Measurements from ENCODE around the gene ORM2. TPM values are rescaled to one million over a fixed set of nuclear protein-coding genes. Genes with fewer than 3 reads are reported as not detected.
"Not testable (repeated sequence)": the region's sequence is repeated elsewhere in the genome, so short reads cannot be mapped to it uniquely, and the experiment has no call there.

Gene ORM2
- total RNA-seq (2016; rRNA removed; fragmentation: Illumina TruSeq; extraction: Trizol) (283 and 565 TPM in 2 replicates), polyA plus RNA-seq (2011; rRNA removed) (824 and 855 TPM in 2 replicates), polyA minus RNA-seq (2011; rRNA and poly(A)+ RNA removed; ENCODE audit: low replicate concordance) (257 TPM in 1 of 2 replicates, not detected in the other), Bru-seq, nascent RNA (percentile 92 among the genes with signal in this experiment), BruChase-seq, experiment 1, labeled RNA remaining after a 6-hour chase (percentile 94 among the genes with signal in this experiment), BruChase-seq, experiment 2, labeled RNA remaining after a 2-hour chase (percentile 86 among the genes with signal in this experiment)
- 120 and 126 TPM in 2 replicates for total RNA-seq (2016; cell fraction: cytosol; rRNA removed; fragmentation: Illumina TruSeq; extraction: Trizol; ENCODE audit: low read depth)
- total RNA-seq (2016; cell fraction: insoluble cytoplasmic fraction; rRNA removed; fragmentation: Illumina TruSeq; extraction: Trizol): 282 and 590 TPM in 2 replicates
- total RNA-seq (2016; cell fraction: membrane; rRNA removed; fragmentation: Illumina TruSeq; extraction: Trizol): 75.1 and 75.6 TPM in 2 replicates
- total RNA-seq (2016; cell fraction: nucleus; rRNA removed; fragmentation: Illumina TruSeq; extraction: Trizol): 420 and 454 TPM in 2 replicates
- 632 and 711 TPM in 2 replicates for polyA plus RNA-seq (2011; cell fraction: cytosol; rRNA removed)
- 207 and 253 TPM in 2 replicates for polyA plus RNA-seq (2011; cell fraction: nucleus; rRNA removed)
- 237 and 362 TPM in 2 replicates for polyA plus RNA-seq (2012)
- 125 and 138 TPM in 2 replicates for polyA plus RNA-seq (2016; cell fraction: cytosol; fragmentation: Illumina TruSeq; extraction: Trizol; ENCODE audit: low read depth)
- 293 and 314 TPM in 2 replicates for polyA plus RNA-seq (2016; cell fraction: insoluble cytoplasmic fraction; fragmentation: Illumina TruSeq; extraction: Trizol; ENCODE audit: low read depth)
- polyA plus RNA-seq (2016; cell fraction: membrane; fragmentation: Illumina TruSeq; extraction: Trizol; ENCODE audit: low read depth): 75.7 and 76.3 TPM in 2 replicates
- polyA plus RNA-seq (2016; cell fraction: nucleus; fragmentation: Illumina TruSeq; extraction: Trizol; ENCODE audit: insufficient read depth, low read depth): 731 and 821 TPM in 2 replicates
- polyA minus RNA-seq (2011; cell fraction: cytosol; rRNA and poly(A)+ RNA removed): 147 and 150 TPM in 2 replicates
- polyA minus RNA-seq (2011; cell fraction: nucleus; rRNA and poly(A)+ RNA removed): 41.2 and 60.7 TPM in 2 replicates
- long read RNA-seq, experiment 1, transcript ORM2-201 (6 exons, 760 nt): major isoform, 478 of 511 reads
- long read RNA-seq, experiment 1, partial matches to known transcripts: 13 of 511 reads
- long read RNA-seq, experiment 1, other reads (novel, unspliced or antisense): 20 of 511 reads
- long read RNA-seq, experiment 2, transcript ORM2-201 (6 exons, 760 nt): major isoform, 711 of 828 reads
- long read RNA-seq, experiment 2, partial matches to known transcripts: 50 of 828 reads
- long read RNA-seq, experiment 2, other reads (novel, unspliced or antisense): 67 of 828 reads

DNA sequence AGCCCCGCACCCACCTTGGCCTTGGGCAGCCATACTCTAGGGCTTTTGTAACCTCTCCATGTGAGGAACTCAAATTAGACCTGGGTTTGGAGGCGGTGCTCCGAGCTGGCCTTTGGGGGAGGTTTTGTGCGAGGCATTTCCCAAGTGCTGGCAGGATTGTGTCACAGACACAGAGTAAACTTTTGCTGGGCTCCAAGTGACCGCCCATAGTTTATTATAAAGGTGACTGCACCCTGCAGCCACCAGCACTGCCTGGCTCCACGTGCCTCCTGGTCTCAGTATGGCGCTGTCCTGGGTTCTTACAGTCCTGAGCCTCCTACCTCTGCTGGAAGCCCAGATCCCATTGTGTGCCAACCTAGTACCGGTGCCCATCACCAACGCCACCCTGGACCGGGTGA is at the start of gene ORM2:
Gene ORM2, plus strand, starts transcription at position 245 of the 398 bp plus-strand sequence. Its CDS starts 36 bp downstream, at position 281.
- peak within 1 kb of the TSS; percentile 73 for H3K9ac ChIP-seq (ENCODE audit: insufficient read depth, low read depth, low read length)
- DNase-seq (ENCODE audit: low spot score); H3K9me3 ChIP-seq (ENCODE audit: low read length); in situ Hi-C loops (cut with HindIII; ENCODE audit: extremely low pct_ligation_motif_present, low pct_unique_long_range_greater_than_20kb); H4K20me1 ChIP-seq (ENCODE audit: insufficient read depth, low read length); intact Hi-C loops (cut with micrococcal nuclease; ENCODE audit: unreplicated experiment); H2AFZ ChIP-seq (ENCODE audit: low read length); BruUV-seq (replicated peaks); H3K27me3 ChIP-seq (ENCODE audit: control insufficient read depth in 1 of 2, insufficient read depth in 2 of 2, low read length in 2 of 2); H3K36me3 ChIP-seq (replicated peaks in 1 of 2; ENCODE audit: control insufficient read depth in 1 of 2, insufficient read depth in 2 of 2, low read length in 2 of 2); CTCF ChIA-PET (ENCODE audit: low intra/inter-chr PET ratio, low total read pairs): not testable (repeated sequence)
- peak within 1 kb of the TSS; percentile 96 for H3K27ac ChIP-seq (ENCODE audit: extremely low read length, insufficient read depth, low read length)
- TF ChIP-seq, protein P1, sequence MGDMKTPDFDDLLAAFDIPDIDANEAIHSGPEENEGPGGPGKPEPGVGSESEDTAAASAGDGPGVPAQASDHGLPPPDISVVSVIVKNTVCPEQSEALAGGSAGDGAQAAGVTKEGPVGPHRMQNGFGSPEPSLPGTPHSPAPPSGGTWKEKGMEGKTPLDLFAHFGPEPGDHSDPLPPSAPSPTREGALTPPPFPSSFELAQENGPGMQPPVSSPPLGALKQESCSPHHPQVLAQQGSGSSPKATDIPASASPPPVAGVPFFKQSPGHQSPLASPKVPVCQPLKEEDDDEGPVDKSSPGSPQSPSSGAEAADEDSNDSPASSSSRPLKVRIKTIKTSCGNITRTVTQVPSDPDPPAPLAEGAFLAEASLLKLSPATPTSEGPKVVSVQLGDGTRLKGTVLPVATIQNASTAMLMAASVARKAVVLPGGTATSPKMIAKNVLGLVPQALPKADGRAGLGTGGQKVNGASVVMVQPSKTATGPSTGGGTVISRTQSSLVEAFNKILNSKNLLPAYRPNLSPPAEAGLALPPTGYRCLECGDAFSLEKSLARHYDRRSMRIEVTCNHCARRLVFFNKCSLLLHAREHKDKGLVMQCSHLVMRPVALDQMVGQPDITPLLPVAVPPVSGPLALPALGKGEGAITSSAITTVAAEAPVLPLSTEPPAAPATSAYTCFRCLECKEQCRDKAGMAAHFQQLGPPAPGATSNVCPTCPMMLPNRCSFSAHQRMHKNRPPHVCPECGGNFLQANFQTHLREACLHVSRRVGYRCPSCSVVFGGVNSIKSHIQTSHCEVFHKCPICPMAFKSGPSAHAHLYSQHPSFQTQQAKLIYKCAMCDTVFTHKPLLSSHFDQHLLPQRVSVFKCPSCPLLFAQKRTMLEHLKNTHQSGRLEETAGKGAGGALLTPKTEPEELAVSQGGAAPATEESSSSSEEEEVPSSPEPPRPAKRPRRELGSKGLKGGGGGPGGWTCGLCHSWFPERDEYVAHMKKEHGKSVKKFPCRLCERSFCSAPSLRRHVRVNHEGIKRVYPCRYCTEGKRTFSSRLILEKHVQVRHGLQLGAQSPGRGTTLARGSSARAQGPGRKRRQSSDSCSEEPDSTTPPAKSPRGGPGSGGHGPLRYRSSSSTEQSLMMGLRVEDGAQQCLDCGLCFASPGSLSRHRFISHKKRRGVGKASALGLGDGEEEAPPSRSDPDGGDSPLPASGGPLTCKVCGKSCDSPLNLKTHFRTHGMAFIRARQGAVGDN (CRISPR knock-in tag; IDR thresholded peaks at IDR 0.05): 0 out of 2 replicates have a peak, but pooled peaks have one; percentile 18
- H3K4me3 ChIP-seq (replicated peaks in 1 of 3; ENCODE audit: insufficient read depth in 1 of 3, low read depth in 2 of 3, low read length in 3 of 3): peak within 1 kb of the TSS; percentile 49 to 72 (median 67); a peak in 5 of 6 replicates
- H3K4me1 ChIP-seq (ENCODE audit: insufficient read depth, low read length): peaks cover 56% of the 10 kb centered on the region
- POLR2A ChIA-PET: interaction anchor here (0.8 kb wide), 1 partner anchor 251 kb away, joined by 3 read pairs; the partner anchor contains the start of gene AMBP
- FAIRE-seq: peak; percentile 99
- no CpG with 5 or more reads among the region's 10 CpGs for WGBS (ENCODE audit: low lambda C conversion rate)
- H3K4me2 ChIP-seq (ENCODE audit: low read depth, low read length): peak within 1 kb of the TSS; percentile 88
- peaks cover 11% of the 10 kb centered on the region for H3K79me2 ChIP-seq (ENCODE audit: insufficient read depth, low read length)
- ATAC-seq: peak; percentile 86

Data from HepG2 (cell line).